Parathyroid adenoma (tissue), 2 donors: ENCODE results near the gene LHPP.

ENCODE experiments used
- H2AFZ ChIP-seq: fragments of 300-600 bp; sonication (generic); one replicate; pipeline ENCODE4 v1.7.0; 2017; ENCODE audit warnings: antibody characterized with exemption, mild to moderate bottlenecking
- H3K27ac ChIP-seq: fragments of 300-600 bp; sonication (generic); one replicate; pipeline ENCODE4 v1.7.0; 2017
- H3K27me3 ChIP-seq: fragments of 300-600 bp; sonication (generic); one replicate; pipeline ENCODE4 v1.7.0; 2017; ENCODE audit warnings: low read length; ENCODE audit not compliant: control insufficient read depth, insufficient read depth
- H3K36me3 ChIP-seq: fragments of 300-600 bp; sonication (generic); one replicate; pipeline ENCODE4 v1.7.0; 2017; ENCODE audit warnings: low read length; ENCODE audit not compliant: control insufficient read depth, insufficient read depth
- H3K4me1 ChIP-seq: fragments of 300-600 bp; sonication (generic); one replicate; pipeline ENCODE4 v1.7.0; 2017; ENCODE audit warnings: control low read depth
- H3K4me2 ChIP-seq: fragments of 300-600 bp; sonication (generic); one replicate; pipeline ENCODE4 v1.7.0; 2017; ENCODE audit warnings: low read length
- H3K4me3 ChIP-seq: fragments of 300-600 bp; sonication (generic); one replicate; pipeline ENCODE4 v1.7.0; 2017; ENCODE audit warnings: low read depth, low read length
- H3K79me2 ChIP-seq: fragments of 300-600 bp; sonication (generic); one replicate; pipeline ENCODE4 v1.7.0; 2017; ENCODE audit warnings: control low read depth
- H3K9ac ChIP-seq: fragments of 300-600 bp; sonication (generic); one replicate; pipeline ENCODE4 v1.7.0; 2017; ENCODE audit warnings: mild to moderate bottlenecking
- H3K9me3 ChIP-seq: fragments of 300-600 bp; sonication (generic); one replicate; pipeline ENCODE4 v1.7.0; 2017; ENCODE audit warnings: low read length; ENCODE audit not compliant: control insufficient read depth
- TF ChIP-seq, protein P1 (sequence below): fragments of 300-600 bp; sonication (generic); IDR thresholded peaks from one replicate; pipeline ENCODE4 v1.7.0; 2017; ENCODE audit warnings: antibody characterized with exemption, mild to moderate bottlenecking
- donor health status: primary hyperparathyroidism.

Gene LHPP

DNA sequence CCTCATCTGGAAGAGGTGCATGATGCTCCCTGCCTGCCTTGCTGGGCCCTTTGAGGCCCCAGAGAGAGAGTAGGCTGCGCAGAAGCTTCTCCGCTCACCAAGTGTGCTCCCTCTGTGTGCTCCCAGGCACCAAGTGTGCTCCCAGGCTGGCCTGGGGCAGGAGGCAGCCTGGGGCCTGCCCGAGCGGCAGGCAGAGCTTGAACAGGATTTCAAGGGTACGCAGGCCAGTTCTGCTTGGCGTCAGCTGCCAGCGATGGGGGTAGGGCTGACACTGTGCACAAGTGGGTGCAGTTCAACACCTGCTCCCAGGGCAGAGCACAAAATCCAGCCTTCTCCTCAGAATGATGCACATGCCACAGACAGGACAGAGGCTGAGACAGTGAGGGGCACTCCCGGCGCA, 162.8 kb downstream of the LHPP start:
- Histone ChIP-seq H3K27ac (no peak overlapping the region), H3K4me2 (no peak overlapping the region), H3K4me3 (no peak overlapping the region), H3K36me3 (no peaks in the 10 kb centered on the region), H3K79me2 (peaks cover 35% of the 10 kb centered on the region), H3K9me3 (no peaks in the 10 kb centered on the region), H3K9ac (no peak overlapping the region), H2AFZ (no peak overlapping the region), H3K27me3 (no peaks in the 10 kb centered on the region), H3K4me1 (peaks cover 26% of the 10 kb centered on the region)
- TF ChIP-seq, protein P1, sequence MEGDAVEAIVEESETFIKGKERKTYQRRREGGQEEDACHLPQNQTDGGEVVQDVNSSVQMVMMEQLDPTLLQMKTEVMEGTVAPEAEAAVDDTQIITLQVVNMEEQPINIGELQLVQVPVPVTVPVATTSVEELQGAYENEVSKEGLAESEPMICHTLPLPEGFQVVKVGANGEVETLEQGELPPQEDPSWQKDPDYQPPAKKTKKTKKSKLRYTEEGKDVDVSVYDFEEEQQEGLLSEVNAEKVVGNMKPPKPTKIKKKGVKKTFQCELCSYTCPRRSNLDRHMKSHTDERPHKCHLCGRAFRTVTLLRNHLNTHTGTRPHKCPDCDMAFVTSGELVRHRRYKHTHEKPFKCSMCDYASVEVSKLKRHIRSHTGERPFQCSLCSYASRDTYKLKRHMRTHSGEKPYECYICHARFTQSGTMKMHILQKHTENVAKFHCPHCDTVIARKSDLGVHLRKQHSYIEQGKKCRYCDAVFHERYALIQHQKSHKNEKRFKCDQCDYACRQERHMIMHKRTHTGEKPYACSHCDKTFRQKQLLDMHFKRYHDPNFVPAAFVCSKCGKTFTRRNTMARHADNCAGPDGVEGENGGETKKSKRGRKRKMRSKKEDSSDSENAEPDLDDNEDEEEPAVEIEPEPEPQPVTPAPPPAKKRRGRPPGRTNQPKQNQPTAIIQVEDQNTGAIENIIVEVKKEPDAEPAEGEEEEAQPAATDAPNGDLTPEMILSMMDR, result no peak

DNA sequence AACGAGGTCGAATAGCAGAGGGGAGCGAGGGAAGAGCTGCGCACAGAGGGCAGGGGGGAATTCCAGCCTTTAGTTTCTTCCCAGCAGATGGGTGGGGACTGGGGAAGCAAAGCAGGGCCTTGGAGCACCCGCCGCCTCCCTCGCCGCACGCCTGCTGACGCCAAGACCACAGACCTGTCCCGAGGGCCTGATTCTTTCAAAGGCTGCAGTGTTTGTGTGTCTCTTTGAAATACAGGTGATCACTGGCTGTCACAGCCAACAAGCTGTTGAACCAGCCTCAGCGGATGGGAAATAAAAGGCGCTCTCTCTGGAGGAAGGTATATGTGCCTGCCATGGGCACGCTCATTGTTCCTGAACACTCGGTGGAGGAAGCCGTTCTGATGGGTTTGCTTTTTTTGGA, 163.3 kb downstream of the LHPP start:
- Histone ChIP-seq H3K79me2 (peaks cover 35% of the 10 kb centered on the region), H3K27me3 (no peaks in the 10 kb centered on the region), H3K27ac (no peak overlapping the region), H3K4me3 (no peak overlapping the region), H3K4me2 (no peak overlapping the region), H2AFZ (no peak overlapping the region), H3K4me1 (peaks cover 26% of the 10 kb centered on the region), H3K36me3 (no peaks in the 10 kb centered on the region), H3K9ac (no peak overlapping the region), H3K9me3 (no peaks in the 10 kb centered on the region)
- TF ChIP-seq, protein P1, result no peak

DNA sequence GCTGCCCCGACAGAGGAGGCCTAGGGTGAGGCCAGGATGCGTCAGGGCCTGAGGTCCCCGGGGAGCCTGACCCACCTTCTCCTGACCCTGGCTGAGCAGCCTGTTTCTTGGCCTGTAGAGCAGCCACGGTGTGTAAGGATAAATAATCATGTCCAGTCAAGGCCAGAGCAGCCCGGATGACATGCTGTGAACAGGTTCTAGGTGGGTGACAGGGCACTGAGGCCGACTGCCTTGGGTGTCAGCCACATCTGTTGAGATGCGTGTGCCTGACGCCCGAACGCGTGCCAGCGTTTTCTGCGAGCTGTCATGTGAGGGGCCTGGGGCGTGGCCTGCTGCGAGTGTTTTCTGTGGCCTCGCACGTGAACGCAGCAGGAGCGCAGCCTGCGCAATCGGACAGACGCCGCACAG, 164.2 kb downstream of the LHPP start:
- H3K27me3 ChIP-seq, result no peaks in the 10 kb centered on the region
- H3K79me2 ChIP-seq, result peaks cover 35% of the 10 kb centered on the region
- H3K4me3 ChIP-seq, result no peak overlapping the region
- H2AFZ ChIP-seq, result no peak overlapping the region
- no peak overlapping the region for H3K9ac ChIP-seq
- H3K36me3 ChIP-seq, result no peaks in the 10 kb centered on the region
- TF ChIP-seq, protein P1, result no peak
- H3K4me1 ChIP-seq, result peaks cover 26% of the 10 kb centered on the region
- no peak overlapping the region for H3K27ac ChIP-seq
- no peak overlapping the region for H3K4me2 ChIP-seq
- H3K9me3 ChIP-seq, result no peaks in the 10 kb centered on the region

DNA sequence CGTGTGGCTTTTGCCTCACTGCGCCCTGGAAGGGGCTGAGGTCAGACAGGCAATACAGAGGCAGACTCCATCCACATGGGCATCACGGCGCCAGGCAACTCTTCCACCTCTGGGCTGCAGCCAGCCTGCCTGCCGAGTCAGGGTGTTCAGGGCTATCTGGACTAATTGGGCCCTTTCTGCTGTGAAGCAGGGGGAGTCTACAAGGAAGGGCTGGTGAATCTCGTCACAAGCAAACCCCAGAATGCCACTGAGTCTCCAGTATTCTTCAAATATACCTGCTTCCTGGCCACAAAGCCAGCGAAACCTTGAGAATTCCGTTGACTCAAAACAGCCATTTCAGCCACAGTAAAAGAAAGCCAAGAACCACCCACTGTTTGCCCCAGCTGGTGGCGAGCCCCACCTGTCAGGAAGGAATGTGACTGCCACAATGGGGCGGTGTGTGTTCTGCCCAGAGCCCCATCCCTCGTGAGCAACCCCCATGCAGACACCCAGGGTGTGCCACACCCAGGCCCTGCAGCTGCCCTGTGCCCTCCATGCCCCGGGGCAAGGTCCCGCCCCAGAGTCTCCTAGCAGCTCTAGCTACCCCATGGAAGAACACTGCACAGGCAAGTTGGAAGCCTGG, 165.2 kb downstream of the LHPP start:
- Histone ChIP-seq H3K4me3 (no peak overlapping the region), H3K79me2 (peaks cover 45% of the 10 kb centered on the region), H3K27ac (no peak overlapping the region), H3K36me3 (no peaks in the 10 kb centered on the region), H3K4me1 (peaks cover 22% of the 10 kb centered on the region), H3K9ac (no peak overlapping the region), H3K27me3 (no peaks in the 10 kb centered on the region), H3K4me2 (no peak overlapping the region), H3K9me3 (no peaks in the 10 kb centered on the region), H2AFZ (no peak overlapping the region)
- TF ChIP-seq, protein P1, result no peak
